H1 (cell line): ENCODE results near the gene LITAFD. TPM values are rescaled to one million over a fixed set of nuclear protein-coding genes. Genes with fewer than 3 reads are reported as not detected.

Experiments
- CTBP2 ChIP-seq: IDR thresholded peaks from 2 replicates; pipeline ENCODE4 v1.7.0; 2011; ENCODE audit warnings: borderline replicate concordance, mild to moderate bottlenecking, moderate library complexity, mixed read lengths, low read length; ENCODE audit not compliant: insufficient read depth, insufficient read length
- EP300 ChIP-seq, 2 experiments: IDR thresholded peaks; 1 replicate in 1 of 2; 2 replicates in 1 of 2; pipeline ENCODE4 v1.6.1; 2011 to 2012; ENCODE audit warnings: low read depth in 2 of 2, low read length in 2 of 2, mild to moderate bottlenecking in 2 of 2, borderline replicate concordance in 1 of 2, inconsistent platforms in 1 of 2, moderate library complexity in 1 of 2
- POLR2A ChIP-seq, 2 experiments: IDR thresholded peaks; 1 replicate in 1 of 2; 2 replicates in 1 of 2; pipeline ENCODE4 v1.6.1; 2011; ENCODE audit warnings: low read depth in 2 of 2, low read length in 2 of 2, mild to moderate bottlenecking in 2 of 2; ENCODE audit errors: control extremely low read depth in 1 of 2
- RAD21 ChIP-seq, 2 experiments: IDR thresholded peaks in 1 of 2; conservative IDR thresholded peaks in 1 of 2; 2 replicates each; pipeline ENCODE4 v1.6.1; 2011; ENCODE audit warnings: low read depth in 2 of 2, low read length in 2 of 2, improper control_type of control experiment in 1 of 2, inconsistent platforms in 1 of 2, mild to moderate bottlenecking in 1 of 2, moderate library complexity in 1 of 2
- RBBP5 ChIP-seq: IDR thresholded peaks from 2 replicates; pipeline ENCODE4 v1.7.1; 2012; ENCODE audit warnings: low read depth, mild to moderate bottlenecking, inconsistent platforms, low read length, moderate library complexity, borderline replicate concordance
- SIRT6 ChIP-seq: IDR thresholded peaks from one replicate; pipeline ENCODE4 v1.7.1; 2012; ENCODE audit warnings: low read length, inconsistent platforms
- SP4 ChIP-seq: IDR thresholded peaks from 2 replicates; pipeline ENCODE4 v1.6.1; 2012; ENCODE audit warnings: low read length, inconsistent platforms
- polyA plus RNA-seq, 7 experiments: library from polyadenylated mRNA; depleted of rRNA in 3 of 7; stranded (reverse) in 5 of 7; unstranded in 2 of 7; fragments of >200 nt in 5 of 7; fragments of 200-250 nt in 2 of 7; gene quantifications; 1 replicate in 5 of 7; 2 replicates in 1 of 7; 4 replicates in 1 of 7; pipeline versions ENCODE4 v1.2.1 to v1.2.3, GENCODE V29; 2011 to 2013; ENCODE audit warnings: missing spikeins in 2 of 7, mixed read lengths in 2 of 7
- total RNA-seq: library from RNA; stranded (reverse); fragmentation: NEBNext Ultra II Directional; extraction: Animal tissue kit (Norgen Biotek cat#: 25700); gene quantifications from 2 replicates; pipeline ENCODE4 v1.2.1, GENCODE V29; 2021
- TF ChIP-seq, protein P1 (sequence below): fragments of 300-600 bp; sonication (generic); IDR thresholded peaks from 2 replicates; pipeline ENCODE4 v1.7.1; 2012; ENCODE audit warnings: low read length, moderate library complexity, mild to moderate bottlenecking, inconsistent platforms; ENCODE audit not compliant: insufficient replicate concordance
- TF ChIP-seq, protein P2 (sequence below): IDR thresholded peaks from 2 replicates; pipeline ENCODE4 v1.6.1; 2012; ENCODE audit warnings: inconsistent platforms

Gene LITAFD
- total and polyA plus RNA-seq, 2 of the 8 experiments (the other 6 are each of a cell fraction or from before 2014, with no cell fraction given): not detected

DNA sequence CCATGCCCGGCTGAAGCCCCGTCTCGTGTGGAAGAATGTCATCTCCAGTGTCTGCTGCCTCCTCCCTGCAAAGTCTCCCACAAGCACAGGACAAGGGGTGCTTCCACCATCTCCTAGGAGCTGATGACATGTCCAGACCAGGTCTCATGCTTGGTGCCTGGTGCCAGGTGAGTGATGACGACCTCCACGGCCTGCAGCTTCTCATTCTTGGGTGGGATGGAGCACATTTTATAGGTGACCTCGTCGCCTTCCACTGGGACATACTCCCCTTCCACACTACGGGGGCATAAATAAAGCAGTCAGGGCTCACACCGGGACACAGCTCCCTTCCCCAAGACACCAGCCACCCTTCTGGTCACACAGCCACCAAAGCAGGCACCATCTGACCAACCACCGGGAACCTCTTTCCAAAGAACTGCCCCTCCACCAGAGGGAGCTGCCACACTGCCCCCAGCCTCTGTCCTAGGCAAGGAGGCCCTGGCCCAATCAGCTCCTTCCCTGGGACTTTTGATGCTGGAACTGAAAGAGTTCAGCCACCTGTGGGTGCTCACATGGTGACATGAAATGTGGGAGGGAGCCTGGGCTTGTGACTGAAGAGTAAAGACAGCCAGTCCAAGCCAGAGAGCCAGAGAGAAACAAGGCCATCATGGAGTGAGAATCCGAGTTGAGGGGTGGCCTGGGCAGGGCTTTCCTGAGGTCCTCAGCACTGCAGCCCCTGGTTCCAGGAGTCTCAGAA, 26.9 kb upstream of the LITAFD start (continued):
- TF ChIP-seq, protein P1, sequence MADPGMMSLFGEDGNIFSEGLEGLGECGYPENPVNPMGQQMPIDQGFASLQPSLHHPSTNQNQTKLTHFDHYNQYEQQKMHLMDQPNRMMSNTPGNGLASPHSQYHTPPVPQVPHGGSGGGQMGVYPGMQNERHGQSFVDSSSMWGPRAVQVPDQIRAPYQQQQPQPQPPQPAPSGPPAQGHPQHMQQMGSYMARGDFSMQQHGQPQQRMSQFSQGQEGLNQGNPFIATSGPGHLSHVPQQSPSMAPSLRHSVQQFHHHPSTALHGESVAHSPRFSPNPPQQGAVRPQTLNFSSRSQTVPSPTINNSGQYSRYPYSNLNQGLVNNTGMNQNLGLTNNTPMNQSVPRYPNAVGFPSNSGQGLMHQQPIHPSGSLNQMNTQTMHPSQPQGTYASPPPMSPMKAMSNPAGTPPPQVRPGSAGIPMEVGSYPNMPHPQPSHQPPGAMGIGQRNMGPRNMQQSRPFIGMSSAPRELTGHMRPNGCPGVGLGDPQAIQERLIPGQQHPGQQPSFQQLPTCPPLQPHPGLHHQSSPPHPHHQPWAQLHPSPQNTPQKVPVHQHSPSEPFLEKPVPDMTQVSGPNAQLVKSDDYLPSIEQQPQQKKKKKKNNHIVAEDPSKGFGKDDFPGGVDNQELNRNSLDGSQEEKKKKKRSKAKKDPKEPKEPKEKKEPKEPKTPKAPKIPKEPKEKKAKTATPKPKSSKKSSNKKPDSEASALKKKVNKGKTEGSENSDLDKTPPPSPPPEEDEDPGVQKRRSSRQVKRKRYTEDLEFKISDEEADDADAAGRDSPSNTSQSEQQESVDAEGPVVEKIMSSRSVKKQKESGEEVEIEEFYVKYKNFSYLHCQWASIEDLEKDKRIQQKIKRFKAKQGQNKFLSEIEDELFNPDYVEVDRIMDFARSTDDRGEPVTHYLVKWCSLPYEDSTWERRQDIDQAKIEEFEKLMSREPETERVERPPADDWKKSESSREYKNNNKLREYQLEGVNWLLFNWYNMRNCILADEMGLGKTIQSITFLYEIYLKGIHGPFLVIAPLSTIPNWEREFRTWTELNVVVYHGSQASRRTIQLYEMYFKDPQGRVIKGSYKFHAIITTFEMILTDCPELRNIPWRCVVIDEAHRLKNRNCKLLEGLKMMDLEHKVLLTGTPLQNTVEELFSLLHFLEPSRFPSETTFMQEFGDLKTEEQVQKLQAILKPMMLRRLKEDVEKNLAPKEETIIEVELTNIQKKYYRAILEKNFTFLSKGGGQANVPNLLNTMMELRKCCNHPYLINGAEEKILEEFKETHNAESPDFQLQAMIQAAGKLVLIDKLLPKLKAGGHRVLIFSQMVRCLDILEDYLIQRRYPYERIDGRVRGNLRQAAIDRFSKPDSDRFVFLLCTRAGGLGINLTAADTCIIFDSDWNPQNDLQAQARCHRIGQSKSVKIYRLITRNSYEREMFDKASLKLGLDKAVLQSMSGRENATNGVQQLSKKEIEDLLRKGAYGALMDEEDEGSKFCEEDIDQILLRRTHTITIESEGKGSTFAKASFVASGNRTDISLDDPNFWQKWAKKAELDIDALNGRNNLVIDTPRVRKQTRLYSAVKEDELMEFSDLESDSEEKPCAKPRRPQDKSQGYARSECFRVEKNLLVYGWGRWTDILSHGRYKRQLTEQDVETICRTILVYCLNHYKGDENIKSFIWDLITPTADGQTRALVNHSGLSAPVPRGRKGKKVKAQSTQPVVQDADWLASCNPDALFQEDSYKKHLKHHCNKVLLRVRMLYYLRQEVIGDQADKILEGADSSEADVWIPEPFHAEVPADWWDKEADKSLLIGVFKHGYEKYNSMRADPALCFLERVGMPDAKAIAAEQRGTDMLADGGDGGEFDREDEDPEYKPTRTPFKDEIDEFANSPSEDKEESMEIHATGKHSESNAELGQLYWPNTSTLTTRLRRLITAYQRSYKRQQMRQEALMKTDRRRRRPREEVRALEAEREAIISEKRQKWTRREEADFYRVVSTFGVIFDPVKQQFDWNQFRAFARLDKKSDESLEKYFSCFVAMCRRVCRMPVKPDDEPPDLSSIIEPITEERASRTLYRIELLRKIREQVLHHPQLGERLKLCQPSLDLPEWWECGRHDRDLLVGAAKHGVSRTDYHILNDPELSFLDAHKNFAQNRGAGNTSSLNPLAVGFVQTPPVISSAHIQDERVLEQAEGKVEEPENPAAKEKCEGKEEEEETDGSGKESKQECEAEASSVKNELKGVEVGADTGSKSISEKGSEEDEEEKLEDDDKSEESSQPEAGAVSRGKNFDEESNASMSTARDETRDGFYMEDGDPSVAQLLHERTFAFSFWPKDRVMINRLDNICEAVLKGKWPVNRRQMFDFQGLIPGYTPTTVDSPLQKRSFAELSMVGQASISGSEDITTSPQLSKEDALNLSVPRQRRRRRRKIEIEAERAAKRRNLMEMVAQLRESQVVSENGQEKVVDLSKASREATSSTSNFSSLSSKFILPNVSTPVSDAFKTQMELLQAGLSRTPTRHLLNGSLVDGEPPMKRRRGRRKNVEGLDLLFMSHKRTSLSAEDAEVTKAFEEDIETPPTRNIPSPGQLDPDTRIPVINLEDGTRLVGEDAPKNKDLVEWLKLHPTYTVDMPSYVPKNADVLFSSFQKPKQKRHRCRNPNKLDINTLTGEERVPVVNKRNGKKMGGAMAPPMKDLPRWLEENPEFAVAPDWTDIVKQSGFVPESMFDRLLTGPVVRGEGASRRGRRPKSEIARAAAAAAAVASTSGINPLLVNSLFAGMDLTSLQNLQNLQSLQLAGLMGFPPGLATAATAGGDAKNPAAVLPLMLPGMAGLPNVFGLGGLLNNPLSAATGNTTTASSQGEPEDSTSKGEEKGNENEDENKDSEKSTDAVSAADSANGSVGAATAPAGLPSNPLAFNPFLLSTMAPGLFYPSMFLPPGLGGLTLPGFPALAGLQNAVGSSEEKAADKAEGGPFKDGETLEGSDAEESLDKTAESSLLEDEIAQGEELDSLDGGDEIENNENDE: no peak
- no peak for TF ChIP-seq EP300 (IDR thresholded peaks at IDR 0.05; ENCODE audit: borderline replicate concordance in 1 of 2, low read depth in 2 of 2, low read length in 2 of 2)
- no peak for TF ChIP-seq CTBP2
- TF ChIP-seq RBBP5: no peak
- 0 out of 3 replicates have a peak, but pooled peaks of 1 of the 2 experiments have one; percentile 35 for TF ChIP-seq POLR2A (IDR thresholded peaks at IDR 0.05; ENCODE audit: control extremely low read depth in 1 of 2, low read depth in 2 of 2, low read length in 2 of 2)
- TF ChIP-seq, protein P2, sequence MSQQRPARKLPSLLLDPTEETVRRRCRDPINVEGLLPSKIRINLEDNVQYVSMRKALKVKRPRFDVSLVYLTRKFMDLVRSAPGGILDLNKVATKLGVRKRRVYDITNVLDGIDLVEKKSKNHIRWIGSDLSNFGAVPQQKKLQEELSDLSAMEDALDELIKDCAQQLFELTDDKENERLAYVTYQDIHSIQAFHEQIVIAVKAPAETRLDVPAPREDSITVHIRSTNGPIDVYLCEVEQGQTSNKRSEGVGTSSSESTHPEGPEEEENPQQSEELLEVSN: no peak
- TF ChIP-seq SP4: no peak
- peak; percentile 20 to 25; a peak in 3 of 4 replicates for TF ChIP-seq RAD21 (IDR thresholded peaks at IDR 0.05 in 1 of 2, conservative IDR thresholded peaks at IDR 0.05 in 1 of 2; ENCODE audit: low read depth in 2 of 2, low read length in 2 of 2)
- no peak for TF ChIP-seq SIRT6
